ENCODE results near the gene LENG1.
"Not testable (repeated sequence)": the region's sequence is repeated elsewhere in the genome, so short reads cannot be mapped to it uniquely, and the experiment has no call there.

The LENG1 gene

GRCh38 chr19:54189735-54190502 lies 30.4 kb upstream of the LENG1 start:
- DNase-seq (ENCODE audit: low spot score), result peak; percentile 100

GRCh38 chr19:54189145-54189734 lies 29.7 kb upstream of the LENG1 start, which contains the start of gene MBOAT7:
MBOAT7 (minus strand) TSS chr19:54189580; CDS start chr19:54188508, 1,072 bp downstream.
- no peak for DNase-seq (ENCODE audit: low spot score)

- peak; percentile 48 for DNase-seq (ENCODE audit: low spot score)
These were observed 28.8 kb upstream of the LENG1 start for GRCh38 chr19:54188215-54188871.

GRCh38 chr19:54186934-54187381 lies 27.4 kb upstream of the LENG1 start:
- no peak for DNase-seq (ENCODE audit: low spot score)

- DNase-seq (ENCODE audit: low spot score), result no peak
These were observed 26.8 kb upstream of the LENG1 start for GRCh38 chr19:54186351-54186750.

GRCh38 chr19:54183431-54183830 lies 23.9 kb upstream of the LENG1 start:
- DNase-seq (ENCODE audit: low spot score), result no peak

- DNase-seq (ENCODE audit: low spot score), result not testable (repeated sequence)
These were observed 22.4 kb upstream of the LENG1 start for GRCh38 chr19:54181894-54182293.

- DNase-seq (ENCODE audit: low spot score), result no peak
These were observed 21.2 kb upstream of the LENG1 start for GRCh38 chr19:54180691-54181091.

- no peak for DNase-seq (ENCODE audit: low spot score)
These were observed 20.5 kb upstream of the LENG1 start for GRCh38 chr19:54179921-54180461.

- no peak for DNase-seq (ENCODE audit: low spot score)
These were observed 19.8 kb upstream of the LENG1 start for GRCh38 chr19:54179262-54179852.

GRCh38 chr19:54178581-54179261 lies 19.2 kb upstream of the LENG1 start:
- no peak for DNase-seq (ENCODE audit: low spot score)

GRCh38 chr19:54173951-54174834 lies 14.7 kb upstream of the LENG1 start:
- no peak for DNase-seq (ENCODE audit: low spot score)

GRCh38 chr19:54173359-54173699 lies 13.8 kb upstream of the LENG1 start:
- no peak for DNase-seq (ENCODE audit: low spot score)

- no peak for DNase-seq (ENCODE audit: low spot score)
These were observed 13.2 kb upstream of the LENG1 start, which contains the start of gene TMC4 for GRCh38 chr19:54172471-54173358. TMC4 (minus strand) TSS chr19:54173160; CDS start chr19:54173117, 43 bp downstream.

- not testable (repeated sequence) for DNase-seq (ENCODE audit: low spot score)
These were observed 12.4 kb upstream of the LENG1 start for GRCh38 chr19:54171736-54172431.

GRCh38 chr19:54169149-54169740 lies 9.7 kb upstream of the LENG1 start:
- DNase-seq (ENCODE audit: low spot score), result no peak

GRCh38 chr19:54168174-54168917 lies 8.8 kb upstream of the LENG1 start:
- peak; percentile 79 for DNase-seq (ENCODE audit: low spot score)

- no peak for DNase-seq (ENCODE audit: low spot score)
These were observed 5.7 kb upstream of the LENG1 start for GRCh38 chr19:54165222-54165621.

Measured in kidney capillary endothelial cell (primary cell).